HL-60 (cell line): Measurements from ENCODE around the gene DUSP23.

ENCODE experiments used
- POLR2AphosphoS5 ChIP-seq: IDR thresholded peaks from 2 replicates; pipeline ENCODE4 v1.6.1; 2012; ENCODE audit warnings: low read depth
- TF ChIP-seq, protein P1 (sequence below): IDR thresholded peaks from one replicate; pipeline ENCODE4 v1.5.1; 2011; ENCODE audit warnings: low read length, control low read depth, inconsistent platforms; ENCODE audit not compliant: insufficient read depth
- TF ChIP-seq, protein P2 (sequence below): IDR thresholded peaks from 2 replicates; pipeline ENCODE4 v1.6.1; 2012; ENCODE audit warnings: low read depth; ENCODE audit not compliant: insufficient replicate concordance

DNA sequence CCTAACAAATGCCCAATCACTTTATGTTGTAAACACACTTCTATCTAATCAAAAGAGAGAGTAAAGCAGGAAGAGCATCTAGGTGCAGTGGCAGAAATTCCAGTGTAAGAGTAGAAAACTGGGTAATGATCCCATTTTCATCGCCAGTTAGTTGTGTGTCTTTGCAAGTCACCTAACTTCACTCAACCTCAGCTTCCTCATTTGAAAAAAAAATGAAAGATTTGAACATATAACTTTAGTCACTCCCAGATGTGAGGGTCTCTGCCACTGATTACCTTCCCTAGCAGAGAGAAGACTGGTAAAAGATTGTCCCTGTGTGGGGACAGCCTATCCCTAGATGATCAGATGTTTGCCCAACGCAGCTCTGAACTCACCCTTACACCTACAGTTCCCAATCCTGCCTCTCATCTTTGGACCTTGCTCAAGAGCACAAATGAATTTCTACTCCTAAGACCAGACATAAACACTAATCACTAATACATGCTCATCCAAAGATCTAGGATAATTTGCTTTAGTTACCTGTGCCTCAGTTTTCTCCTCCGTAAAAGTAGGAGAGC, 25.2 kb upstream of the DUSP23 start:
- TF ChIP-seq, protein P1, sequence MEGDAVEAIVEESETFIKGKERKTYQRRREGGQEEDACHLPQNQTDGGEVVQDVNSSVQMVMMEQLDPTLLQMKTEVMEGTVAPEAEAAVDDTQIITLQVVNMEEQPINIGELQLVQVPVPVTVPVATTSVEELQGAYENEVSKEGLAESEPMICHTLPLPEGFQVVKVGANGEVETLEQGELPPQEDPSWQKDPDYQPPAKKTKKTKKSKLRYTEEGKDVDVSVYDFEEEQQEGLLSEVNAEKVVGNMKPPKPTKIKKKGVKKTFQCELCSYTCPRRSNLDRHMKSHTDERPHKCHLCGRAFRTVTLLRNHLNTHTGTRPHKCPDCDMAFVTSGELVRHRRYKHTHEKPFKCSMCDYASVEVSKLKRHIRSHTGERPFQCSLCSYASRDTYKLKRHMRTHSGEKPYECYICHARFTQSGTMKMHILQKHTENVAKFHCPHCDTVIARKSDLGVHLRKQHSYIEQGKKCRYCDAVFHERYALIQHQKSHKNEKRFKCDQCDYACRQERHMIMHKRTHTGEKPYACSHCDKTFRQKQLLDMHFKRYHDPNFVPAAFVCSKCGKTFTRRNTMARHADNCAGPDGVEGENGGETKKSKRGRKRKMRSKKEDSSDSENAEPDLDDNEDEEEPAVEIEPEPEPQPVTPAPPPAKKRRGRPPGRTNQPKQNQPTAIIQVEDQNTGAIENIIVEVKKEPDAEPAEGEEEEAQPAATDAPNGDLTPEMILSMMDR, result no peak
- no peak for TF ChIP-seq POLR2AphosphoS5
- TF ChIP-seq, protein P2, sequence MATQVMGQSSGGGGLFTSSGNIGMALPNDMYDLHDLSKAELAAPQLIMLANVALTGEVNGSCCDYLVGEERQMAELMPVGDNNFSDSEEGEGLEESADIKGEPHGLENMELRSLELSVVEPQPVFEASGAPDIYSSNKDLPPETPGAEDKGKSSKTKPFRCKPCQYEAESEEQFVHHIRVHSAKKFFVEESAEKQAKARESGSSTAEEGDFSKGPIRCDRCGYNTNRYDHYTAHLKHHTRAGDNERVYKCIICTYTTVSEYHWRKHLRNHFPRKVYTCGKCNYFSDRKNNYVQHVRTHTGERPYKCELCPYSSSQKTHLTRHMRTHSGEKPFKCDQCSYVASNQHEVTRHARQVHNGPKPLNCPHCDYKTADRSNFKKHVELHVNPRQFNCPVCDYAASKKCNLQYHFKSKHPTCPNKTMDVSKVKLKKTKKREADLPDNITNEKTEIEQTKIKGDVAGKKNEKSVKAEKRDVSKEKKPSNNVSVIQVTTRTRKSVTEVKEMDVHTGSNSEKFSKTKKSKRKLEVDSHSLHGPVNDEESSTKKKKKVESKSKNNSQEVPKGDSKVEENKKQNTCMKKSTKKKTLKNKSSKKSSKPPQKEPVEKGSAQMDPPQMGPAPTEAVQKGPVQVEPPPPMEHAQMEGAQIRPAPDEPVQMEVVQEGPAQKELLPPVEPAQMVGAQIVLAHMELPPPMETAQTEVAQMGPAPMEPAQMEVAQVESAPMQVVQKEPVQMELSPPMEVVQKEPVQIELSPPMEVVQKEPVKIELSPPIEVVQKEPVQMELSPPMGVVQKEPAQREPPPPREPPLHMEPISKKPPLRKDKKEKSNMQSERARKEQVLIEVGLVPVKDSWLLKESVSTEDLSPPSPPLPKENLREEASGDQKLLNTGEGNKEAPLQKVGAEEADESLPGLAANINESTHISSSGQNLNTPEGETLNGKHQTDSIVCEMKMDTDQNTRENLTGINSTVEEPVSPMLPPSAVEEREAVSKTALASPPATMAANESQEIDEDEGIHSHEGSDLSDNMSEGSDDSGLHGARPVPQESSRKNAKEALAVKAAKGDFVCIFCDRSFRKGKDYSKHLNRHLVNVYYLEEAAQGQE, result no peak
